Endothelial cell of umbilical vein (primary cell): ENCODE results near the gene RNF157. TPM values are rescaled to one million over a fixed set of nuclear protein-coding genes. Genes with fewer than 3 reads are reported as not detected.

Experiments
- BruUV-seq: library from RNA; stranded (reverse); fragments of 400-500 nt; replicated peaks from 2 replicates; lab custom pipeline; 2021; lab: Mats Ljungman, UMichigan
- CTCF ChIA-PET: fragments of 300-600, 350-600 bp; sonication (Branson Sonifier 250); formaldehyde crosslinking; loops from one replicate; lab custom pipeline; 2021; ENCODE audit warnings: antibody characterized with exemption, inconsistent platforms; lab: Charles Lee
- POLR2A ChIA-PET: fragments of 300-600, 350-600 bp; sonication (Branson Sonifier 250); formaldehyde crosslinking; loops from one replicate; lab custom pipeline; 2021; ENCODE audit warnings: antibody characterized with exemption, inconsistent platforms; lab: Charles Lee
- DNase-seq: peaks from one replicate; pipeline ENCODE4 v3.0.0-alpha.2; 2011; ENCODE audit warnings: low read depth, low spot score
- FAIRE-seq: peaks from 2 replicates; lab custom pipeline; 2011; peaks lifted over from hg19 to GRCh38; lab: Jason Lieb, UNC
- H2AFZ ChIP-seq: 2 replicates; pipeline ENCODE4 v1.6.0; 2012; ENCODE audit warnings: low read depth, low read length, control low read depth, inconsistent platforms
- H3K27ac ChIP-seq: 2 replicates; pipeline ENCODE4 v1.5.1; 2011; ENCODE audit warnings: low read depth, mild to moderate bottlenecking, control low read depth, low read length, moderate library complexity; ENCODE audit not compliant: insufficient read depth
- H3K27me3 ChIP-seq, 2 experiments: 2 replicates each; pipeline versions ENCODE4 v1.6.0 to v1.6.1; 2011; ENCODE audit warnings: low read length in 2 of 2, mixed read lengths in 1 of 2; ENCODE audit not compliant: control insufficient read depth in 2 of 2, insufficient read depth in 2 of 2
- H3K36me3 ChIP-seq, 2 experiments: 2 replicates in 1 of 2; 3 replicates in 1 of 2; pipeline ENCODE4 v1.5.1; 2011; ENCODE audit warnings: low read length in 2 of 2, mild to moderate bottlenecking in 1 of 2, moderate library complexity in 1 of 2; ENCODE audit not compliant: control insufficient read depth in 2 of 2, insufficient read depth in 2 of 2; ENCODE audit errors: extremely low read depth in 1 of 2
- H3K4me1 ChIP-seq: 3 replicates; pipeline ENCODE4 v1.5.1; 2011; ENCODE audit warnings: mild to moderate bottlenecking, low read length; ENCODE audit not compliant: control insufficient read depth, insufficient read depth; ENCODE audit errors: extremely low read depth
- H3K4me2 ChIP-seq: 2 replicates; pipeline ENCODE4 v1.6.1; 2011; ENCODE audit warnings: low read length, control low read depth, mixed read lengths; ENCODE audit not compliant: insufficient read depth
- H3K4me3 ChIP-seq, 3 experiments: fragments of 200-600 bp in 1 of 3; sonication (generic), shearing (Covaris generic) in 1 of 3; replicated peaks in 1 of 3; 2 replicates each; pipeline ENCODE4 v1.5.1; 2011 to 2016; ENCODE audit warnings: control low read depth in 3 of 3, low read length in 3 of 3, mild to moderate bottlenecking in 2 of 3, inconsistent platforms in 1 of 3, low read depth in 1 of 3, moderate library complexity in 1 of 3; ENCODE audit not compliant: insufficient read depth in 1 of 3
- H3K79me2 ChIP-seq: 2 replicates; pipeline ENCODE4 v1.6.0; 2012; ENCODE audit warnings: low read length, inconsistent platforms; ENCODE audit not compliant: control insufficient read depth, insufficient read depth
- H3K9ac ChIP-seq: replicated peaks from 2 replicates; pipeline ENCODE3; 2011; ENCODE audit warnings: low read length, control low read depth; ENCODE audit not compliant: insufficient read depth; ENCODE audit errors: extremely low read depth
- H3K9me1 ChIP-seq: replicated peaks from 3 replicates; pipeline ENCODE4 v1.6.0; 2011; ENCODE audit warnings: mild to moderate bottlenecking, low read length; ENCODE audit not compliant: control insufficient read depth, insufficient read depth; ENCODE audit errors: extremely low read depth
- H3K9me3 ChIP-seq: replicated peaks from 2 replicates; pipeline ENCODE4 v1.5.1; 2012; ENCODE audit warnings: low read length, inconsistent platforms; ENCODE audit not compliant: control insufficient read depth, insufficient read depth
- H4K20me1 ChIP-seq: replicated peaks from 2 replicates; pipeline ENCODE3; 2011; ENCODE audit warnings: mild to moderate bottlenecking, low read length; ENCODE audit not compliant: control insufficient read depth, insufficient read depth; ENCODE audit errors: extremely low read depth
- FOS ChIP-seq: IDR thresholded peaks from 2 replicates; pipeline ENCODE4 v1.6.1; 2011; ENCODE audit warnings: mild to moderate bottlenecking, low read length, moderate library complexity, borderline replicate concordance; ENCODE audit not compliant: insufficient read depth
- JUN ChIP-seq: IDR thresholded peaks from 2 replicates; pipeline ENCODE4 v1.6.1; 2011; ENCODE audit warnings: borderline replicate concordance, low read depth; ENCODE audit not compliant: insufficient read length, insufficient read depth
- MYC ChIP-seq: IDR thresholded peaks from one replicate; pipeline ENCODE4 v1.6.1; 2011; ENCODE audit warnings: mild to moderate bottlenecking, low read depth, low read length
- dilution Hi-C: fragments of 300-500 bp; cut with MboI; formaldehyde crosslinking; loops from one replicate; pipeline ENCODE4 v1.15.0; 2019; ENCODE audit warnings: low sequenced_read_pairs; ENCODE audit not compliant: extremely low pct_ligation_motif_present
- intact Hi-C: fragments of 100-400 bp; cut with micrococcal nuclease; formaldehyde crosslinking; loops from one replicate; pipeline ENCODE4 v1.10.0; 2022
- polyA plus RNA-seq, 4 experiments: library from polyadenylated mRNA; depleted of rRNA in 3 of 4; stranded (reverse) in 3 of 4; unstranded in 1 of 4; fragments of >200 nt; gene quantifications; 2 replicates each; pipeline versions ENCODE4 v1.2.1 to v1.2.3, GENCODE V29; 2011 to 2012; ENCODE audit warnings: missing spikeins in 1 of 4
- total RNA-seq: library from RNA; stranded (reverse); gene quantifications from 2 replicates; pipeline ENCODE4 v1.2.3, GENCODE V29; 2021
- TF ChIP-seq, protein P1 (sequence below): IDR thresholded peaks from 2 replicates; pipeline ENCODE4 v1.6.1; 2011; ENCODE audit not compliant: insufficient read depth, insufficient read length
- TF ChIP-seq, protein P2 (sequence below), 2 donors: IDR thresholded peaks; 1 replicate in 1 of 2; 2 replicates in 1 of 2; pipeline ENCODE4 v1.5.1; 2011; ENCODE audit warnings: low read length in 2 of 2, mild to moderate bottlenecking in 2 of 2, moderate library complexity in 2 of 2, control low read depth in 1 of 2, inconsistent platforms in 1 of 2, low read depth in 1 of 2; ENCODE audit not compliant: insufficient read depth in 1 of 2; ENCODE audit errors: extremely low read depth in 1 of 2

Gene RNF157
- total and polyA plus RNA-seq, 2 donors (not counting 3 experiments of a cell fraction or from before 2014, with no cell fraction given): 0.07 to 0.86 TPM

DNA sequence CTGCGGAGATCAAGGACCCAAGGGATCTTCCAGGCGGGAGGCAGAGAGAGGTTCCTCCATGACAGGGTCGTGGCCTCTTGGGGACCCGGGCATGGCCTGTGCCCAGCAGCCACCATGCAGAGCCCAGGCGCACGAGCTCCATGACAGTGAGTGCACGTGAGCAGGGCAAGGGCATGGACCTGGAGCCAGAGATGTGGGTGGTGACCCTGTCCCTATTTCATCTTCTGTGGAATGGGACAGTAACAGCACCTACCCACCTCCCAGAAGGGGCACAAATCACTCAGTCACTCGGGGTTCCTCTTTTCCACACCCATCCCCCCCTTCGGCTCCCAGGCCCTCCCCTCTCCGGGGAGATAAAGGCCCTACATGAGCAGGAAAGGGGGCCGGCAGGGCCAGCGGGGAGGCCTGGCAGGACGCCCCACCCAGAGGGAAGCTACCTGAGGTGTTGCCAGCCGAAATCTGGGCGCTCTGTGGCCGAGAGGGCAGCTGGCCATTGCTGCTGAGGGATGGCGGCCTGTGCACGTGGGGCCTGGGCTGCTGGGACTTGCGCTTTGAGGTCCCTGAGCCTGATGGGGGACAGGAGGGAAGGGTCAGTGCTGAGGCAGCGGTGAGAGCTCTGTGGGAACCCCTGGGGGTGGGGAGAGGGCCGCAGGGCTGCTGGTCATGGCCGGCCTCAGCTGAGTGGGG lies 35.2 kb upstream of the RNF157 start:
- no peak for FAIRE-seq

More for the DNA sequence above, 35.2 kb upstream of the RNF157 start:
- intact Hi-C loops: loop anchor here (5.0 to 10.0 kb wide), 2 partner anchors 243 to 261 kb away; no protein-coding TSS in a partner anchor
- TF ChIP-seq, protein P1, sequence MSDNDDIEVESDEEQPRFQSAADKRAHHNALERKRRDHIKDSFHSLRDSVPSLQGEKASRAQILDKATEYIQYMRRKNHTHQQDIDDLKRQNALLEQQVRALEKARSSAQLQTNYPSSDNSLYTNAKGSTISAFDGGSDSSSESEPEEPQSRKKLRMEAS: no peak
- TF ChIP-seq FOS (no peak), JUN (no peak), MYC (no peak)
- TF ChIP-seq, protein P2, sequence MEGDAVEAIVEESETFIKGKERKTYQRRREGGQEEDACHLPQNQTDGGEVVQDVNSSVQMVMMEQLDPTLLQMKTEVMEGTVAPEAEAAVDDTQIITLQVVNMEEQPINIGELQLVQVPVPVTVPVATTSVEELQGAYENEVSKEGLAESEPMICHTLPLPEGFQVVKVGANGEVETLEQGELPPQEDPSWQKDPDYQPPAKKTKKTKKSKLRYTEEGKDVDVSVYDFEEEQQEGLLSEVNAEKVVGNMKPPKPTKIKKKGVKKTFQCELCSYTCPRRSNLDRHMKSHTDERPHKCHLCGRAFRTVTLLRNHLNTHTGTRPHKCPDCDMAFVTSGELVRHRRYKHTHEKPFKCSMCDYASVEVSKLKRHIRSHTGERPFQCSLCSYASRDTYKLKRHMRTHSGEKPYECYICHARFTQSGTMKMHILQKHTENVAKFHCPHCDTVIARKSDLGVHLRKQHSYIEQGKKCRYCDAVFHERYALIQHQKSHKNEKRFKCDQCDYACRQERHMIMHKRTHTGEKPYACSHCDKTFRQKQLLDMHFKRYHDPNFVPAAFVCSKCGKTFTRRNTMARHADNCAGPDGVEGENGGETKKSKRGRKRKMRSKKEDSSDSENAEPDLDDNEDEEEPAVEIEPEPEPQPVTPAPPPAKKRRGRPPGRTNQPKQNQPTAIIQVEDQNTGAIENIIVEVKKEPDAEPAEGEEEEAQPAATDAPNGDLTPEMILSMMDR (IDR thresholded peaks at IDR 0.05; ENCODE audit: extremely low read depth in 1 of 2, insufficient read depth in 1 of 2, low read depth in 1 of 2, low read length in 2 of 2): no peak
- H3K79me2 ChIP-seq: no peaks in the 10 kb centered on the region
- H3K4me2 ChIP-seq: no peak overlapping the region
- no TSS peak for BruUV-seq
- H3K9me3 ChIP-seq: no peaks in the 10 kb centered on the region
- H3K4me1 ChIP-seq: no peaks in the 10 kb centered on the region
- H2AFZ ChIP-seq: no peak overlapping the region
- no peaks in the 10 kb centered on the region for H3K27me3 ChIP-seq
- ChIA-PET CTCF (interaction anchor here (0.9 to 14.1 kb wide), 5 partner anchors 27 to 261 kb away, joined by 3 to 320 read pairs (median 4); no protein-coding TSS in a partner anchor), POLR2A (interaction anchor here (1.9 kb wide), 1 partner anchor 11 kb away, joined by 4 read pairs; the partner anchor contains the start of gene UBALD2)
- H4K20me1 ChIP-seq: no peaks in the 10 kb centered on the region
- H3K9ac ChIP-seq: no peak overlapping the region
- H3K27ac ChIP-seq: no peak overlapping the region
- H3K36me3 ChIP-seq: peaks cover 0 to 5% of the 10 kb centered on the region in 2 experiments
- dilution Hi-C loops: no loop called here
- no peaks in the 10 kb centered on the region for H3K9me1 ChIP-seq
- H3K4me3 ChIP-seq: no peak overlapping the region
- no peak for DNase-seq
